ENCODE results near the gene C9orf72. TPM values are rescaled to one million over a fixed set of nuclear protein-coding genes. Genes with fewer than 3 reads are reported as not detected.

C9orf72 gene
- total and polyA plus RNA-seq, 9 of the 15 experiments (the other 6 are each of a cell fraction or from before 2014, with no cell fraction given), result 2.3 to 7.3 (median 4.1) TPM

DNA sequence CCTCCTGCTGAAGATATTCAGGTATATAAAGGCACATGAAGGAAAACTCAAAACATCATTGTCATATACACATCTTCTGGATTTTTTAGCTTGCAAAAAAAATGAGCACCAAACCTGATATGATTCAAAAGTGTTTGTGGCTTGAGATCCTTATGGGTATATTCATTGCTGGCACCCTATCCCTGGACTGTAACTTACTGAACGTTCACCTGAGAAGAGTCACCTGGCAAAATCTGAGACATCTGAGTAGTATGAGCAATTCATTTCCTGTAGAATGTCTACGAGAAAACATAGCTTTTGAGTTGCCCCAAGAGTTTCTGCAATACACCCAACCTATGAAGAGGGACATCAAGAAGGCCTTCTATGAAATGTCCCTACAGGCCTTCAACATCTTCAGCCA is 49.0 kb downstream of the C9orf72 start, which contains the start of gene IFNK:
Gene IFNK, plus strand, starts transcription at position 55 of the 400 bp plus-strand sequence. Its CDS starts 47 bp downstream, at position 102.
- DNase-seq (ENCODE audit: extremely low read depth in 1 of 4, low spot score in 3 of 4) (no peak), ATAC-seq (no peak), FAIRE-seq (no peak)
- intact Hi-C loops (cut with micrococcal nuclease), result no loop called here
- no TSS peak for BruUV-seq (replicated peaks)
- no peak within 1 kb of the TSS for H3K4me2 ChIP-seq (ENCODE audit: insufficient read depth, low read length)
- H4K20me1 ChIP-seq (replicated peaks; ENCODE audit: control insufficient read depth, insufficient read depth, low read length), result no peaks in the 10 kb centered on the region
- ChIA-PET POLR2A (interaction anchor here (0.6 kb wide), 1 partner anchor 10 kb away, joined by 4 read pairs; no protein-coding TSS in a partner anchor), CTCF (ENCODE audit: low intra/inter-chr PET ratio) (no interaction called here)
- H2AFZ ChIP-seq (ENCODE audit: low read depth, low read length), result no peak within 1 kb of the TSS
- H3K4me1 ChIP-seq (replicated peaks in 1 of 2; ENCODE audit: control insufficient read depth in 2 of 2, insufficient read depth in 2 of 2, low read length in 2 of 2), result peaks cover under 1 to 4% of the 10 kb centered on the region in 2 experiments; a peak in 4 of 5 replicates
- H3K9ac ChIP-seq (ENCODE audit: insufficient read depth in 1 of 2, low read depth in 2 of 2, low read length in 2 of 2), result no peak within 1 kb of the TSS
- no peak within 1 kb of the TSS for H3K27ac ChIP-seq (ENCODE audit: extremely low read depth, low read depth, low read length)
- H3K9me1 ChIP-seq (ENCODE audit: control insufficient read depth, insufficient read depth, low read length), result no peaks in the 10 kb centered on the region
- TF ChIP-seq ETS2 (tag; IDR thresholded peaks at IDR 0.05; ENCODE audit: borderline replicate concordance, poor library complexity, severe bottlenecking) (no peak), CTCF (IDR thresholded peaks at IDR 0.05 in 2 of 3, conservative IDR thresholded peaks at IDR 0.05 in 1 of 3; ENCODE audit: insufficient read depth in 2 of 3, low read depth in 1 of 3, low read length in 3 of 3) (no peak), ZNF511 (CRISPR knock-in tag; IDR thresholded peaks at IDR 0.05) (no peak), POLR2AphosphoS2 (IDR thresholded peaks at IDR 0.05; ENCODE audit: low read length) (no peak), NR0B1 (IDR thresholded peaks at IDR 0.05; ENCODE audit: partially characterized antibody) (no peak), MBD1 (CRISPR knock-in tag; IDR thresholded peaks at IDR 0.05) (no peak), THRB (CRISPR knock-in tag; conservative IDR thresholded peaks at IDR 0.05) (no peak), MTA3 (IDR thresholded peaks at IDR 0.05; ENCODE audit: borderline replicate concordance) (no peak)
- H3K9me3 ChIP-seq (replicated peaks; ENCODE audit: control insufficient read depth, insufficient read depth, low read depth, low read length), result no peaks in the 10 kb centered on the region
- peaks cover 93% of the 10 kb centered on the region for H3K79me2 ChIP-seq (ENCODE audit: control insufficient read depth, insufficient read depth, low read length)
- in situ Hi-C loops (cut with MboI), result loop anchor here (10.0 kb wide), 1 partner anchor 69 kb away; no protein-coding TSS in a partner anchor
- no peaks in the 10 kb centered on the region for H3K27me3 ChIP-seq (ENCODE audit: control insufficient read depth in 2 of 2, insufficient read depth in 2 of 2, low read length in 2 of 2)
- no CpG with 5 or more reads among the region's 2 CpGs for WGBS (ENCODE audit: insufficient coverage, low coverage, missing lambda C conversion rate)
- peaks cover 12% of the 10 kb centered on the region; the same call in 1 of the 3 replicates for H3K36me3 ChIP-seq (ENCODE audit: control insufficient read depth, insufficient read depth, low read length)
- H3K4me3 ChIP-seq, result no peak within 1 kb of the TSS

Measured in K562 (cell line).